Measurements from ENCODE around the gene CD96. TPM values are rescaled to one million over a fixed set of nuclear protein-coding genes. Genes with fewer than 3 reads are reported as not detected.

The CD96 gene
- total RNA-seq, 1 experiment from 2014 or later = not detected

- no peak overlapping the region for H3K18ac ChIP-seq (ENCODE audit: insufficient read length, low read depth, low read length)
- no peak overlapping the region for H3K9ac ChIP-seq (ENCODE audit: extremely low read depth, insufficient read length, low read length)
- no peak overlapping the region for H3K27ac ChIP-seq (ENCODE audit: insufficient read length, low read depth, low read length)
- H3K4me1 ChIP-seq (ENCODE audit: insufficient read depth, low read length) = no peaks in the 10 kb centered on the region
- no peak overlapping the region for H4K91ac ChIP-seq (ENCODE audit: insufficient read length, low read depth, low read length)
- H2BK20ac ChIP-seq (ENCODE audit: low read depth, low read length, poor library complexity, severe bottlenecking) = no peak overlapping the region
- Mint-ChIP-seq H3K9me3 (peaks cover 19 to 20% of the 10 kb centered on the region in 2 experiments), H3K27ac (no peak overlapping the region; a peak in 1 of 7 replicates), H3K27me3 (ENCODE audit: low read depth) (no peaks in the 10 kb centered on the region; the same call in 1 of the 2 replicates), H3K4me3 (no peak overlapping the region), H3K36me3 (ENCODE audit: insufficient read depth in 1 of 3, low read depth in 3 of 3) (peaks cover 8 to 15% (median 11%) of the 10 kb centered on the region in 3 experiments), H3K4me1 (peaks cover 0 to 6% of the 10 kb centered on the region in 2 experiments; a peak in 2 of 4 replicates)
- no peaks in the 10 kb centered on the region for H3K9me3 ChIP-seq (ENCODE audit: control insufficient read depth, low read depth, low read length)
- H3K14ac ChIP-seq (ENCODE audit: insufficient read depth, low read length) = no peak overlapping the region
- no peak overlapping the region for H3K56ac ChIP-seq (ENCODE audit: insufficient read length, low read depth, low read length)
- H4K5ac ChIP-seq (ENCODE audit: insufficient read length, low read depth, low read length) = no peak overlapping the region
- WGBS (ENCODE audit: extremely low coverage, insufficient read length, low lambda C conversion rate) = no CpG with 5 or more reads among the region's 5 CpGs
- no peaks in the 10 kb centered on the region for H3K23me2 ChIP-seq (ENCODE audit: insufficient read length, low read depth, low read length, poor library complexity, severe bottlenecking)
- no peak overlapping the region for H3K23ac ChIP-seq (ENCODE audit: insufficient read length, low read depth, low read length)
- H4K20me1 ChIP-seq (ENCODE audit: control insufficient read depth, insufficient read depth, insufficient read length) = no peaks in the 10 kb centered on the region
- H4K8ac ChIP-seq (replicated peaks; ENCODE audit: insufficient read length, low read depth, low read length) = no peak overlapping the region
- no peaks in the 10 kb centered on the region for H3K27me3 ChIP-seq (ENCODE audit: insufficient read depth, low read length)
- no peaks in the 10 kb centered on the region for H3K79me1 ChIP-seq (ENCODE audit: insufficient read depth, low read depth, low read length, poor library complexity, severe bottlenecking)
- TF ChIP-seq CTCF (conservative IDR thresholded peaks at IDR 0.05) = no peak
- H3K4me2 ChIP-seq (ENCODE audit: insufficient read depth, insufficient read length, low read length) = no peak overlapping the region
- H2BK5ac ChIP-seq (ENCODE audit: insufficient read length, low read length) = no peak overlapping the region
- no peak overlapping the region for H3K4ac ChIP-seq (ENCODE audit: low read depth, low read length)
- DNase-seq = no peak
- H3K79me2 ChIP-seq (ENCODE audit: insufficient read depth, low read length) = no peaks in the 10 kb centered on the region
- no peak overlapping the region for H2BK12ac ChIP-seq (ENCODE audit: insufficient read length, low read depth, low read length)
- H2BK120ac ChIP-seq (ENCODE audit: low read depth, low read length, poor library complexity, severe bottlenecking) = no peak overlapping the region
- H3T11ph ChIP-seq (ENCODE audit: low read length) = no peak overlapping the region
- no peak overlapping the region for H2AFZ ChIP-seq (ENCODE audit: low read length)
- no peak overlapping the region for H2AK5ac ChIP-seq (ENCODE audit: insufficient read length, low read length)
- no peak overlapping the region for H2BK15ac ChIP-seq (ENCODE audit: low read depth, low read length)
Observed at GRCh38 chr3:111667170-111667569, 125.2 kb downstream of the CD96 start.
